Measurements from ENCODE around the gene ZFR2.

ZFR2 gene

GRCh38 chr19:3873151-3873550, 4.3 kb upstream of the ZFR2 start:
- DNase-seq (ENCODE audit: low spot score), result no peak

- no peak for DNase-seq (ENCODE audit: low spot score)
These were observed 668 bp downstream of the ZFR2 start for GRCh38 chr19:3867971-3868769.

- no peak for DNase-seq (ENCODE audit: low spot score)
These were observed 1.8 kb downstream of the ZFR2 start for GRCh38 chr19:3866910-3867638.

- no peak for DNase-seq (ENCODE audit: low spot score)
These were observed 5.2 kb downstream of the ZFR2 start for GRCh38 chr19:3863648-3864047.

- DNase-seq (ENCODE audit: low spot score), result no peak
These were observed 5.9 kb downstream of the ZFR2 start for GRCh38 chr19:3862826-3863500.

- DNase-seq (ENCODE audit: low spot score), result no peak
These were observed 8.3 kb downstream of the ZFR2 start for GRCh38 chr19:3860499-3860898.

GRCh38 chr19:3857449-3858003, 11.3 kb downstream of the ZFR2 start:
- DNase-seq (ENCODE audit: low spot score), result peak; percentile 84

- no peak for DNase-seq (ENCODE audit: low spot score)
These were observed 13.5 kb downstream of the ZFR2 start for GRCh38 chr19:3855320-3855719.

GRCh38 chr19:3852614-3853254, 16.1 kb downstream of the ZFR2 start:
- no peak for DNase-seq (ENCODE audit: low spot score)

- no peak for DNase-seq (ENCODE audit: low spot score)
These were observed 16.7 kb downstream of the ZFR2 start for GRCh38 chr19:3852177-3852511.

- DNase-seq (ENCODE audit: low spot score), result no peak
These were observed 17.3 kb downstream of the ZFR2 start for GRCh38 chr19:3851254-3852176.

GRCh38 chr19:3850320-3850972, 18.4 kb downstream of the ZFR2 start:
- no peak for DNase-seq (ENCODE audit: low spot score)

- DNase-seq (ENCODE audit: low spot score), result no peak
These were observed 19.1 kb downstream of the ZFR2 start for GRCh38 chr19:3849787-3850186.

GRCh38 chr19:3849092-3849491, 19.7 kb downstream of the ZFR2 start:
- DNase-seq (ENCODE audit: low spot score), result no peak

GRCh38 chr19:3844596-3844995, 24.2 kb downstream of the ZFR2 start:
- no peak for DNase-seq (ENCODE audit: low spot score)

- DNase-seq (ENCODE audit: low spot score), result no peak
These were observed 25.9 kb downstream of the ZFR2 start for GRCh38 chr19:3842948-3843347.

GRCh38 chr19:3840804-3841203, 28.0 kb downstream of the ZFR2 start:
- no peak for DNase-seq (ENCODE audit: low spot score)

GRCh38 chr19:3839941-3840340, 28.9 kb downstream of the ZFR2 start:
- DNase-seq (ENCODE audit: low spot score), result no peak

- DNase-seq (ENCODE audit: low spot score), result no peak
These were observed 30.2 kb downstream of the ZFR2 start for GRCh38 chr19:3838661-3839060.

- no peak for DNase-seq (ENCODE audit: low spot score)
These were observed 30.9 kb downstream of the ZFR2 start for GRCh38 chr19:3837922-3838321.

GRCh38 chr19:3837332-3837731, 31.5 kb downstream of the ZFR2 start:
- DNase-seq (ENCODE audit: low spot score), result no peak

Data from germinal center (tissue), 1 donor.